ENCODE measurements around the gene JADE2.
"Not testable (repeated sequence)": the region's sequence is repeated elsewhere in the genome, so short reads cannot be mapped to it uniquely, and the experiment has no call there.

Gene JADE2

GRCh38 chr5:134552716-134553115, 27.2 kb downstream of the JADE2 start:
- DNase-seq: not testable (repeated sequence)

- DNase-seq: no peak
Observed at GRCh38 chr5:134553821-134554267, 28.4 kb downstream of the JADE2 start.

GRCh38 chr5:134554319-134555222, 29.1 kb downstream of the JADE2 start:
- peak in 1 of 4 experiments; percentile 9 for DNase-seq

GRCh38 chr5:134555223-134555889, 29.9 kb downstream of the JADE2 start:
- no peak for DNase-seq

- peak; percentile 53 to 59 (median 56) for DNase-seq
Observed at GRCh38 chr5:134555890-134556311, 30.4 kb downstream of the JADE2 start.

GRCh38 chr5:134556588-134556987, 31.1 kb downstream of the JADE2 start:
- DNase-seq: not testable (repeated sequence)

- DNase-seq: no peak
Observed at GRCh38 chr5:134556994-134557393, 31.5 kb downstream of the JADE2 start.

GRCh38 chr5:134559672-134560071, 34.2 kb downstream of the JADE2 start:
- DNase-seq: no peak

GRCh38 chr5:134560698-134561097, 35.2 kb downstream of the JADE2 start:
- DNase-seq: no peak

- no peak for DNase-seq
Observed at GRCh38 chr5:134561871-134562296, 36.4 kb downstream of the JADE2 start.

- DNase-seq: no peak
Observed at GRCh38 chr5:134563221-134563620, 37.8 kb downstream of the JADE2 start.

GRCh38 chr5:134563962-134564361, 38.5 kb downstream of the JADE2 start:
- DNase-seq: no peak

GRCh38 chr5:134564396-134564795, 38.9 kb downstream of the JADE2 start:
- DNase-seq: no peak

GRCh38 chr5:134565791-134566740, 40.6 kb downstream of the JADE2 start:
- no peak for DNase-seq

GRCh38 chr5:134566741-134567221, 41.3 kb downstream of the JADE2 start:
- no peak for DNase-seq

GRCh38 chr5:134567641-134568336, 42.3 kb downstream of the JADE2 start:
- DNase-seq: no peak

- DNase-seq: no peak
Observed at GRCh38 chr5:134568337-134568700, 42.8 kb downstream of the JADE2 start.

GRCh38 chr5:134568761-134569695, 43.6 kb downstream of the JADE2 start:
- no peak for DNase-seq

GRCh38 chr5:134569758-134570364, 44.4 kb downstream of the JADE2 start:
- DNase-seq: no peak

GRCh38 chr5:134570365-134570758, 44.9 kb downstream of the JADE2 start:
- DNase-seq: no peak

All from activated CD4-positive, CD25-positive, alpha-beta regulatory T cell (primary cell).